ENCODE results near the gene CFAP57. TPM values are rescaled to one million over a fixed set of nuclear protein-coding genes. Genes with fewer than 3 reads are reported as not detected.

Gene CFAP57
- total RNA-seq, 1 experiment from 2014 or later = 0.23 TPM

- Histone ChIP-seq H3K27me3 (replicated peaks; ENCODE audit: control insufficient read depth, insufficient read depth, low read length) (no peaks in the 10 kb centered on the region), H3K9me3 (peaks cover 6% of the 10 kb centered on the region; the same call in 1 of the 2 replicates), H3K36me3 (ENCODE audit: control insufficient read depth, insufficient read depth, low read length) (no peaks in the 10 kb centered on the region), H3K4me1 (no peaks in the 10 kb centered on the region), H3K4me3 (ENCODE audit: low read depth, low read length) (no peak overlapping the region)
- Mint-ChIP-seq H3K36me3 (ENCODE audit: insufficient read depth, unreplicated experiment) (no peaks in the 10 kb centered on the region), H3K27me3 (ENCODE audit: insufficient read depth, unreplicated experiment) (peaks cover 6% of the 10 kb centered on the region), H3K4me3 (ENCODE audit: unreplicated experiment) (no peak overlapping the region), H3K9me3 (ENCODE audit: unreplicated experiment) (peaks cover 26% of the 10 kb centered on the region), H3K27ac (ENCODE audit: unreplicated experiment) (no peak overlapping the region), H3K4me1 (ENCODE audit: low read depth, unreplicated experiment) (no peaks in the 10 kb centered on the region)
- intact Hi-C loops (cut with micrococcal nuclease; ENCODE audit: unreplicated experiment) = no loop called here
- no peak for DNase-seq
- TF ChIP-seq CTCF (IDR thresholded peaks at IDR 0.05; ENCODE audit: insufficient read depth in 1 of 2, low read depth in 1 of 2, low read length in 1 of 2, severe bottlenecking in 1 of 2, unreplicated experiment in 1 of 2) = no peak
- CTCF ChIA-PET = no interaction called here
- no TSS peak for BruUV-seq (replicated peaks)
- POLR2A ChIA-PET = no interaction called here
These were observed 83.5 kb downstream of the CFAP57 start for GRCh38 chr1:43255438-43256210.

- intact Hi-C loops (cut with micrococcal nuclease; ENCODE audit: unreplicated experiment) = no loop called here
- ChIA-PET CTCF (no interaction called here), POLR2A (no interaction called here)
- TF ChIP-seq CTCF (IDR thresholded peaks at IDR 0.05; ENCODE audit: insufficient read depth in 1 of 2, low read depth in 1 of 2, low read length in 1 of 2, severe bottlenecking in 1 of 2, unreplicated experiment in 1 of 2) = no peak
- DNase-seq = no peak
- H3K4me3 Mint-ChIP-seq (ENCODE audit: unreplicated experiment) = no peak overlapping the region
- no peaks in the 10 kb centered on the region for H3K4me1 Mint-ChIP-seq (ENCODE audit: low read depth, unreplicated experiment)
- BruUV-seq (replicated peaks) = no TSS peak
- H3K27ac Mint-ChIP-seq (ENCODE audit: unreplicated experiment) = no peak overlapping the region
- peaks cover 13% of the 10 kb centered on the region for H3K9me3 Mint-ChIP-seq (ENCODE audit: unreplicated experiment)
- no peaks in the 10 kb centered on the region for H3K36me3 Mint-ChIP-seq (ENCODE audit: insufficient read depth, unreplicated experiment)
- Histone ChIP-seq H3K36me3 (ENCODE audit: control insufficient read depth, insufficient read depth, low read length) (no peaks in the 10 kb centered on the region), H3K4me1 (no peaks in the 10 kb centered on the region), H3K4me3 (ENCODE audit: low read depth, low read length) (no peak overlapping the region), H3K27me3 (replicated peaks; ENCODE audit: control insufficient read depth, insufficient read depth, low read length) (no peaks in the 10 kb centered on the region), H3K9me3 (no peaks in the 10 kb centered on the region)
- H3K27me3 Mint-ChIP-seq (ENCODE audit: insufficient read depth, unreplicated experiment) = peaks cover 4% of the 10 kb centered on the region
These were observed 84.8 kb downstream of the CFAP57 start for GRCh38 chr1:43256675-43257570.

GRCh38 chr1:43258370-43258769, 86.2 kb downstream of the CFAP57 start:
- Histone ChIP-seq H3K36me3 (ENCODE audit: control insufficient read depth, insufficient read depth, low read length) (no peaks in the 10 kb centered on the region), H3K4me1 (no peaks in the 10 kb centered on the region), H3K9me3 (peaks cover 2% of the 10 kb centered on the region; the same call in 1 of the 2 replicates), H3K27me3 (replicated peaks; ENCODE audit: control insufficient read depth, insufficient read depth, low read length) (no peaks in the 10 kb centered on the region), H3K4me3 (ENCODE audit: low read depth, low read length) (no peak overlapping the region)
- CTCF ChIA-PET = no interaction called here
- H3K27ac Mint-ChIP-seq (ENCODE audit: unreplicated experiment) = no peak overlapping the region
- intact Hi-C loops (cut with micrococcal nuclease; ENCODE audit: unreplicated experiment) = no loop called here
- peaks cover under 1% of the 10 kb centered on the region for H3K36me3 Mint-ChIP-seq (ENCODE audit: insufficient read depth, unreplicated experiment)
- DNase-seq = no peak
- peaks cover 3% of the 10 kb centered on the region for H3K9me3 Mint-ChIP-seq (ENCODE audit: unreplicated experiment)
- no peak for TF ChIP-seq CTCF (IDR thresholded peaks at IDR 0.05; ENCODE audit: insufficient read depth in 1 of 2, low read depth in 1 of 2, low read length in 1 of 2, severe bottlenecking in 1 of 2, unreplicated experiment in 1 of 2)
- no peaks in the 10 kb centered on the region for H3K27me3 Mint-ChIP-seq (ENCODE audit: insufficient read depth, unreplicated experiment)
- no TSS peak for BruUV-seq (replicated peaks)
- POLR2A ChIA-PET = no interaction called here
- no peaks in the 10 kb centered on the region for H3K4me1 Mint-ChIP-seq (ENCODE audit: low read depth, unreplicated experiment)
- no peak overlapping the region for H3K4me3 Mint-ChIP-seq (ENCODE audit: unreplicated experiment)
